Prostate gland (tissue), 2 donors: Measurements from ENCODE around the gene MT1F. TPM values are rescaled to one million over a fixed set of nuclear protein-coding genes. Genes with fewer than 3 reads are reported as not detected.
"Not testable (repeated sequence)": the region's sequence is repeated elsewhere in the genome, so short reads cannot be mapped to it uniquely, and the experiment has no call there.

Experiments
- DNase-seq: peaks from one replicate; pipeline ENCODE4 v3.0.0-alpha.2; 2019; ENCODE audit warnings: low spot score
- H3K27ac ChIP-seq, 2 donors: fragments of 200-600 bp; sonication (generic); 2 replicates each; pipeline ENCODE4 v1.5.1; 2017 to 2019
- H3K27me3 ChIP-seq: fragments of 200-600 bp; sonication (generic); replicated peaks from 2 replicates; pipeline ENCODE4 v1.5.1; 2019; ENCODE audit not compliant: insufficient read depth
- H3K36me3 ChIP-seq, 2 donors: fragments of 200-600 bp; sonication (generic); 1 replicate in 1 of 2; 2 replicates in 1 of 2; pipeline versions ENCODE4 v1.5.1 to v1.8.1; 2017 to 2019
- H3K4me1 ChIP-seq: fragments of 200-600 bp; sonication (generic); replicated peaks from 2 replicates; pipeline ENCODE4 v1.5.1; 2019
- H3K4me3 ChIP-seq, 2 donors: fragments of 200-600 bp; sonication (generic); 2 replicates each; pipeline ENCODE4 v1.5.1; 2017 to 2019
- H3K9me3 ChIP-seq: fragments of 200-600 bp; sonication (generic); 2 replicates; pipeline ENCODE4 v1.5.1; 2017
- CTCF ChIP-seq, 4 experiments: fragments of 200-600 bp in 2 of 4; fragments of 450-650 bp in 2 of 4; sonication (generic) in 2 of 4; IDR thresholded peaks; 1 replicate in 3 of 4; 2 replicates in 1 of 4; pipeline ENCODE4 v1.5.1; 2016 to 2019; ENCODE audit warnings: antibody characterized with exemption in 4 of 4, mild to moderate bottlenecking in 2 of 4, moderate library complexity in 2 of 4
- POLR2A ChIP-seq: fragments of 450-650 bp; IDR thresholded peaks from one replicate; pipeline ENCODE4 v1.6.1; 2016; ENCODE audit warnings: antibody characterized with exemption, mild to moderate bottlenecking
- POLR2AphosphoS5 ChIP-seq: sonication (generic); formaldehyde crosslinking; IDR thresholded peaks from one replicate; pipeline ENCODE4 v1.6.1; 2017; ENCODE audit warnings: antibody characterized with exemption
- WGBS: methylation state at CpG from one replicate; pipeline ENCODE4 v1.1.5; 2018; 5-methylcytosine and 5-hydroxymethylcytosine counted together
- intact Hi-C: fragments of 100-400 bp; cut with DNase I; formaldehyde crosslinking; loops from one replicate; pipeline ENCODE4 v1.14.2; 2022
- total RNA-seq, 2 donors: library from RNA; depleted of rRNA; stranded (reverse); fragments of >200 nt; gene quantifications; one replicate each; pipeline ENCODE4 v1.1.0, GENCODE V29; 2016

MT1F gene
- total RNA-seq, 2 donors from 2014 or later: 18.5 to 37.3 TPM

GRCh38 chr16:56620339-56620897, 37.3 kb upstream of the MT1F start:
- intact Hi-C loops: no loop called here
- H3K27me3 ChIP-seq: no peaks in the 10 kb centered on the region
- no peaks in the 10 kb centered on the region for H3K36me3 ChIP-seq
- DNase-seq: no peak
- no peak overlapping the region for H3K4me3 ChIP-seq
- no peaks in the 10 kb centered on the region for H3K4me1 ChIP-seq
- no peaks in the 10 kb centered on the region for H3K9me3 ChIP-seq
- WGBS: 70% methylated on average over 8 of the region's 8 CpGs
- TF ChIP-seq POLR2AphosphoS5 (no peak), CTCF (IDR thresholded peaks at IDR 0.05) (no peak), POLR2A (no peak)
- no peak overlapping the region for H3K27ac ChIP-seq

- DNase-seq, H3K36me3 ChIP-seq, H3K4me1 ChIP-seq, H3K4me3 ChIP-seq, H3K9me3 ChIP-seq, H3K27me3 ChIP-seq, H3K27ac ChIP-seq, intact Hi-C loops: not testable (repeated sequence)
- 83% methylated on average over 4 of the region's 4 CpGs for WGBS
These were observed 35.9 kb upstream of the MT1F start for GRCh38 chr16:56621665-56622445.

GRCh38 chr16:56623184-56623583, 34.6 kb upstream of the MT1F start:
- H3K36me3 ChIP-seq, intact Hi-C loops, H3K4me3 ChIP-seq, DNase-seq, H3K27me3 ChIP-seq, H3K9me3 ChIP-seq, H3K27ac ChIP-seq, H3K4me1 ChIP-seq: not testable (repeated sequence)
- WGBS: 93% methylated on average over 5 of the region's 5 CpGs

- no peak for DNase-seq
- intact Hi-C loops: no loop called here
- WGBS: 89% methylated on average over 2 of the region's 2 CpGs
- Histone ChIP-seq H3K4me3 (no peak overlapping the region), H3K27ac (no peak overlapping the region), H3K9me3 (no peaks in the 10 kb centered on the region), H3K27me3 (no peaks in the 10 kb centered on the region), H3K4me1 (no peaks in the 10 kb centered on the region), H3K36me3 (no peaks in the 10 kb centered on the region)
- TF ChIP-seq POLR2AphosphoS5 (no peak), CTCF (IDR thresholded peaks at IDR 0.05) (no peak), POLR2A (no peak)
These were observed 34.1 kb upstream of the MT1F start for GRCh38 chr16:56623637-56624036.

- DNase-seq: peak; percentile 50
- Histone ChIP-seq H3K27me3 (no peaks in the 10 kb centered on the region), H3K4me1 (no peaks in the 10 kb centered on the region), H3K36me3 (no peaks in the 10 kb centered on the region), H3K4me3 (peak within 1 kb of the TSS; percentile 31 to 54), H3K27ac (peak within 1 kb of the TSS; percentile 68 to 82), H3K9me3 (no peaks in the 10 kb centered on the region)
- intact Hi-C loops: no loop called here
- TF ChIP-seq POLR2A (peak; percentile 39), POLR2AphosphoS5 (peak; percentile 18), CTCF (IDR thresholded peaks at IDR 0.05) (no peak)
- WGBS: 11% methylated on average over 37 of the region's 62 CpGs
These were observed 32.4 kb upstream of the MT1F start, which contains the start of gene MT1E for GRCh38 chr16:56625140-56625942. TSS of gene MT1E (plus strand) at chr16:56625781. CDS start at chr16:56625852, 71 bp downstream.
